Fibroblast of skin of back (primary cell): ENCODE results near the gene CRADD.
A peak's percentile ranks its signal among the peaks of the same experiment; 100 is the strongest.

ENCODE experiments used
- DNase-seq: peaks from one replicate; pipeline ENCODE4 v3.0.0-alpha.2; 2013

CRADD gene

GRCh38 chr12:93813186-93813585 is 136.0 kb downstream of the CRADD start:
- no peak for DNase-seq

DNA sequence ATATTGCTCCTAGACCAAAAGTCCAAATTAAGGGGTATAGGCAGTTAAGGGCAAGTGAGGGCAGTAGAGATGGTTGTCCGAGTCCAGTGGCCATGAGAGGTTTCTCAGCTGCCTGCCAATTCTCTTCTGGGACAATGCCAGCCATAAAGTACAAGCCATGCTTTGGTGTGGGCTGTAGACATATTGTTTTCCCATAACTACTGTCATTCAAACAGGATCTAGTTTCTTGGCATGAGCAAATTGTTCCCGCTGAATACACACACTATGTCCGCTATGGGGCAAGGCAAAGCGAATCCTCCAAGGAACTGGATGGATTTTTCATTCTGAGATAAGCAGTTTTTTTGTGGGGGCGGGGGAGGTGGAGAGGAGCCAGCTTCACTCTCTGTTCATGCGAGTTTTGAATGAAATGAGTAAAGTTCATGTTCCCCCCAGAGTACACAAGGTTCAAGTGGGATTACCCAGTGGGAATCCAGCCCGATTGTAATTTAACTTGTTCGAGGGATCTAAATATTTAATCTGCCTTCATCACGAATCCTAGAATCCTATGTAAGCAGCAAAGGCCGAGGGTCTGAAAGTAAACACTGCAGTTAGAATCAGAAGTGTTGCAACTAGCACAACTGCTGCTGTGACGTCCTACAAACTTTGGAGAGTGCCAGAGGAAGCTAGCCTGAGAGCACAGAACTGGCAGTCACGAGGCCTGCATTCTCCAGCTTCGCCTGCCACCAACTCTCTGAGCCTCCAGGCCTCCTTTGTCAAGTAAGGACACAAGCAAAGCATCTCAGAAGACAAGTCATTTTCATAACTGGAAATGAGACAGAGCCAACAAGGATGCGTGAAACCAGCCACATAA is 137.0 kb downstream of the CRADD start:
- no peak for DNase-seq

- no peak for DNase-seq
Observed at GRCh38 chr12:93818488-93819049, 141.4 kb downstream of the CRADD start.

DNA sequence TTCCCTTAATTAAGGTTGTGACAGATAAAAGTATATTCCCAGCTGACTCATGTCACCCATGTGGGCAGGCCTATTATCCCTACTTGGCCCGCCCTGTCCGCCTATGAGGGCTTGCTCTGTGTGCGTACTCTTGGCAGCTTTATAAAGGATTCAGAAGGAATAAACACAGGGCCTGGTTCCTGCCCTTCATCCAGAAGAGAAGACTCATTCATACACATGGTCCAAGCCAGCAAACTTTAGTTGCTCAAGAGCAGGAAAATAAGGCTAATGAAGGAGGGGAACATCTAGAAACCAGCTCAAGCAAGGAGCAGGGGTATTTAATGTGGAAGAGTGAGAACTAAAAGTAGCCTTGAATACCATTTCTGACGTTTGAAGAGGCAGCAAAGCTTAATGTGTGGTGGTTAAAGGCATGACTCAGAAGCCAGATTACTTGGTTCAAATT is 141.9 kb downstream of the CRADD start:
- peak; percentile 33 for DNase-seq

DNA sequence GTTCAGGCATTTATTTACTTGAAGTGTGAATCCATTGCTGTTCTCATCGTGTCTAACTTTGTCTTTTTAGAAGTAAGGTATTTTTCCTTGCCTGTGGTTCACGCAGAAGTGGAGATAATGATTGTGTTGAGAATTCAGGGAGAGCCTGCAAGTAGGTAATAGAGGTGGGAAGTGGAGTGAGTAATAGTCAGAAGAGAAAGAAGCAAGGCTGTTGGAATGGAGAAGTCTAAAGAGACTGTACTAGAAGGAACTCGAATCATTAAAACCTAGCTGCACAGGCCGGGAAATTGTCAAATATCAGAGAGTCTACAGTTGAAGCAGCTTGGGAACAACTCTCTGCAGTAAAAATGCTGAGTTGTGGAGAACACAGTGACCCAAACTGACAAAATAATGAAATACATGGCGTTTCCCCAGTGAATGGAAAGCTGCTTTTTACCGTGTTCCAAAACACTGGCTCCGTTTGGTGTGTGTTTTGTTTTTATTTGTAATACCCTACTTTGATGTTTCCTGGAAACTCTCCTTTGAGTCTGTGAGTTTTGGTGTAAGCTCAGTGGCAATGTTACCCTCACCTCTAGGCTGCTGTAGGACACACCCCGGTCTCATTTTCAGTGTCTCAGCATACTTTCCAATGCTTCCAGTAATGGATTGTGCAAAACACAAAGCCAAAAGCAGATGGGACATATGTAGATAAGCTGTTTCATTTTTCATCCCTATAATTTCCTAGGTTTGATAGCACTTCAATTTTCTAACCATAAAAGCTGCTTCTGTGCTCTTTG is 146.6 kb downstream of the CRADD start:
- DNase-seq, result no peak

DNA sequence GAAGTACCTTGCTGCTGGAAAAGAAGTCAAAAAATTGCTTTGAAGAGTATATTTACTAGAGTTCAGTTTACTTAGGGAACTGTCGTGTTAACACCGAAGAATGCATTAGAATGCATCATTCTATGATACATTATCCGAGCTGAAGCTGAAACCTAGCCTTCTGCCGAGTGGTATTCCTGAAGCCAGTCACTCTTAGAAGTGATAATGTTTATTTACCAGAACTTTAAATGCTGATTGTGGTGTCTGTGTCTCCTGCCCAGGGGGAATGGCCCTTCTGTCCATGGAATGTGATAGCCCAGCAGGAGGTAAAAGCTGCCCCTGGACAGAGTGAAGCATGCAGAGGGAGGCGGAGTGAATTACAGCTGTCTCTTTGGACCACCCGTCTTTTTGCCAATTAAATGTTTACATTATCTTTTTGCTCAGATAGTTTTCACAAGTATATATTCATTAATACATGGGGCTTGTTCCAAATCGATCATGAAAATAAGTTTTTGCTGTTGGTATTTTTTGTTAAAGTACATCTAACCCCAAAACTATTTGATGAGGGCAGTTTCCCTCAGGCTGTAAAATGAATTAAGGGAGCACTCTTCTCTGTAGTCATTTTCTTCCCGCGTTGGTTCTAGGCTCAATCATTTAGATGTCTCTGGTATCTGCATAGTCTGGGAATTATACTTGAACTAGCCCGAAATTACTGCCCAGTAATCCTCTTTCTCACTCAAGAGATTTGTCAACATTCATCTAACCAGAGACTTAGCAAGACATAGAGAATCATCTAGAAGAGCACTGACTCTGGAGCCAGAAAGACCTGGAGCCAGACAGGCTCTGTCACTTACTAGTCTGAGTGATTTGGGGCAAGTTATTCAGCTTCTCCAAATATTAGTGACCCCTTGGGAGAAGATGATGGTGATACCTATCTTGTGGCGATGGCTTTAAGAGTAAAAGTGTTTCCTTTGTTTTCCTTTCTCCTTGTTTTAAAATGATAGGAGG is 147.6 kb downstream of the CRADD start:
- DNase-seq, result peak; percentile 59

DNA sequence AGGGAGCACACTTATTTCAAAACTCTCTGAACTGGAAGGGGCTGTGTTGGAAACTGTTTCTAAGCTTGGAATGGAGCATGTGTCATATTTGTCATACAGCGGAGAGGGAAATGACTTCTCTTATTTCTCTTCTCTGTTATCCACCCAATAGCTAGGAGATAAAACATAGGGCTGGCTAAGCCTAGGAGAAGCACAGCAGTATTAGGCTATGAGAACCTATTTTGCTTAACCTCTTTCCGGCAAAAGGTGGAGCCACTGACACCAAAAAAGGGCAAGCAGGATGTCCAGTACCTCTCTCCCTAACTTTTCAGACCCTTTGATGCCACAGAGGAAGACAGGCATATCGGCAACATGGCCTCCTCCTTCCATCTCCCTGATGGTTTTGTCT is 148.3 kb downstream of the CRADD start:
- peak; percentile 28 for DNase-seq

GRCh38 chr12:93825931-93826555 is 148.9 kb downstream of the CRADD start:
- peak; percentile 82 for DNase-seq

- no peak for DNase-seq
Observed at GRCh38 chr12:93827179-93827578, 150.0 kb downstream of the CRADD start.

DNA sequence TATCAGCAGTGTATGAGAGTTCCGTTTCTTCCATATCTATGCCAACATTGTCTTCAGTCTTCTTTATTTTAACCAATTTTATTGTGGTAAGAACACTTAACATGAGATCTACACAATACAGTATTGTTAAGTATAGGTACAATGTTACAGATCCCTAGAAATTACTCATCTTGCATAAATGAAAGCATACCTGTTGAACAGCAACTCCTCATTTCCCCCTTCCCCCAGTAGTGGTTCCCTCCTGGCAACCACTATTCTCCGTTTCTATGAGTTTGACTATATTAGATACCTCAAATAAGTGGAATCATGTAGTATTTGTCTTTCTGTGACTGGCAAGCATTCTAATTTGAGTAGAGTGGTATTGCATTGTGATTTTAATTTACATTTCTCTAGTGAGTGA is 150.5 kb downstream of the CRADD start:
- DNase-seq, result no peak

DNA sequence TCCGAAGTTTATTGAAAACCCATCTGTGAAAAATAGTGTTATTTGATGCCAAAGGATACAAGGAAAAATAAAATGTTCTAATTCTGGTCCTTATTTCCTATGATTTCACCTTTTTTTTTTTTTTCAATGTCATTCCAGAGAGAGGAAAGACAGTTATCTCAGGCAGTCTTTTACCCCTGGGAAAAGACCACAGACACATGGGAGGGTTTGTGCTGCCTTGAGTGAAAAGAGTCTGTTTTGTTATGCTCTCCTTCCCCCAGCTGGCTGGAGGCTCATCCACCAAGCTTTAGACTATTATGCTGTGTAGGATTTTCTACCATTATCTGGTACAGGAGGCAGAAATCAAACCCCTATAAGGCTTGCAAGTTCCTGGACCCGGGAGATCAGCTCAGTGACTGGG is 151.8 kb downstream of the CRADD start:
- peak; percentile 59 for DNase-seq

DNA sequence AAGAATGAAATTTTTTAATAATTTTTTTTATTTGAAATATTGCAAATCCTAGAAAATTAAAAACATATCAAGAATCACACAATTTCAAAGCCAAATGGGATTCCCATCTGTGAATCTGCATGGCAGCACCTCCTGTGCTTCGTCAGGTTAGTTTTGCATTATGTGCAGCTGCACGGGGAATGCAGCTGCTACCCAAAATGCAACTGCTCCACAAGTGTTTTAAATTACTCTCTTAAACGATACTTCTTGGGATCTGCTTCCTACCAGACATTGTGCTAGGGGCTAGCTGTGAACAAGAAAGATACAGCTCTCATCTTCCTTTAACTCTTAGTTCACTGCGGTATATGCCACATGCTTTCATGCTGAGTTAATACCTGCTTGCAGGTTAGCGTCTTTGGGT is 154.2 kb downstream of the CRADD start:
- no peak for DNase-seq

DNA sequence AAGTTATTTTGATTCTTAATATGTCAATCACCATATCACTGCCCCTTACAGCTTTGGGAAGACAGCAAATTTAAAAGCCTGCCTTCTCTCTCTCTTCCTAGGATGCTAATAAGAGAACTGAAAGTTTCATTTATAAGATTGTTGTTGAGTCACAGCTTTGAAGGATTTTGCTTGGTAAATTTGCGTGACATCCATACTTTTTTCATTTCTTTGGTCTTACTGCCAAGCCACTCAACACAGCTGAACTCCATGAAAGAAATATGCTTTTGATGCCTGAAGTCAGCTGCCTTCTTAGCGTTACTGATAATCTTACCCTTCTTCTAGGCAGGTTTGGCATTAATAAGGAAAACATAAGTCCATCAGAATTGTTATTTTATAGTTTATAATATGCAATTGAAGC is 155.0 kb downstream of the CRADD start:
- peak; percentile 27 for DNase-seq

- no peak for DNase-seq
Observed at GRCh38 chr12:93833946-93834345, 156.8 kb downstream of the CRADD start.

- peak; percentile 31 for DNase-seq
Observed at GRCh38 chr12:93836620-93837260, 159.6 kb downstream of the CRADD start.

DNA sequence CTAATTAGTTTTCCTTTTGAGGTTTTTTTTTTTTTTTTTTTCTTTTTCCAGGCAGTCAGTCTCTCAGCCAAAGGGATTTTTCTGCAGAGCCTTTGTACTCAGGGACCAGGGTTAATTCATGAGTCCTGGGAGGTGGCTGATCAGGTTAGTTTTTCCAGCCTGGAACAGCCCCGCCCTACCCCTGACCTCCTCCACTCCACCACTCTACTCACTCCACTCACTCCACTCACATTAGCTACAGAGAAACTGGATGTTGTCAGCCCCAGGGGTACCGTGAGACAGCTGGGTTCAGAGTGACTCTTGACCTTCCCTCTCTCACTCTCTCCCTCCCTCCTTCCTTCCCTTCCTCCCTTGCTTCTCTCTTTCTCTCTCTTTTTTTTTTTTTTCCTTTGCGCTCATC is 161.0 kb downstream of the CRADD start:
- DNase-seq, result no peak

DNA sequence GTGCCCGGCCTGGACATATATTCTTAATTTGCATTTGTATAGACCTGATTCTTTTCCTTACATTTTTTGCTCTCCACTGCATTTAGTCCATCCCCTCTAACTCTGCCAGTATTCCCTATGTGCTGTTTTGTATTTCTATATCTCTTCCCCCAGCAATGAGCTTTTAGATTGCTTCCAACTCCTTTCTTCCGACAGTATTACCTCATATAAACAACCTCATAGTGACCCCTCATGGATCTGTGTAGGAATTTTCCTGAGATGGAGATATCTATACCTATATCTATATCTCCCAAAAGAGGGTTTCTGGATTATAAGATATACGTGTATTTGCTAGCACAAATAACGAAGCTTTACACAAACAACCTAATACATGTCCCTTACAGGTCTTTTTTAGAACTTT is 161.9 kb downstream of the CRADD start:
- no peak for DNase-seq

GRCh38 chr12:93841671-93842070 is 164.5 kb downstream of the CRADD start:
- no peak for DNase-seq

GRCh38 chr12:93844164-93844784 is 167.1 kb downstream of the CRADD start:
- no peak for DNase-seq

- DNase-seq, result no peak
Observed at GRCh38 chr12:93846936-93847516, 169.9 kb downstream of the CRADD start.
